Fibroblast of skin of scalp (primary cell): ENCODE data around the gene RHEX. TPM values are rescaled to one million over a fixed set of nuclear protein-coding genes. Genes with fewer than 3 reads are reported as not detected.
"Not testable (repeated sequence)": the region's sequence is repeated elsewhere in the genome, so short reads cannot be mapped to it uniquely, and the experiment has no call there.

ENCODE experiments used
- DNase-seq: peaks from one replicate; pipeline ENCODE4 v3.0.0-alpha.2; 2013
- polyA plus RNA-seq, 2 experiments: library from polyadenylated mRNA; unstranded; fragments of 120-200 nt; gene quantifications; one replicate each; pipeline ENCODE4 v1.2.1, GENCODE V29; 2013; ENCODE audit not compliant: insufficient read length in 2 of 2

RHEX gene
- polyA plus RNA-seq (2013, experiment 1 of 2; ENCODE audit: insufficient read length): not detected
- not detected for polyA plus RNA-seq (2013, experiment 2 of 2; ENCODE audit: insufficient read length)

GRCh38 chr1:206052919-206053610, at the start of gene RHEX:
TSS of gene RHEX (plus strand) at chr1:206053173. CDS start at chr1:206097829, 44,656 bp downstream.
- DNase-seq: not testable (repeated sequence)

- DNase-seq: no peak
Measured at GRCh38 chr1:206003854-206004800, 48.8 kb upstream of the RHEX start.

GRCh38 chr1:206004826-206005225, 48.1 kb upstream of the RHEX start:
- DNase-seq: no peak

- DNase-seq: no peak
Measured at GRCh38 chr1:206005234-206005633, 47.7 kb upstream of the RHEX start.

- no peak for DNase-seq
Measured at GRCh38 chr1:206005778-206006180, 47.2 kb upstream of the RHEX start.

- no peak for DNase-seq
Measured at GRCh38 chr1:206006946-206007345, 46.0 kb upstream of the RHEX start.

- DNase-seq: no peak
Measured at GRCh38 chr1:206010060-206010459, 42.9 kb upstream of the RHEX start.

GRCh38 chr1:206011057-206011456, 41.9 kb upstream of the RHEX start:
- no peak for DNase-seq

- DNase-seq: no peak
Measured at GRCh38 chr1:206012086-206012859, 40.7 kb upstream of the RHEX start.

- no peak for DNase-seq
Measured at GRCh38 chr1:206013026-206013795, 39.8 kb upstream of the RHEX start.

GRCh38 chr1:206014601-206015000, 38.4 kb upstream of the RHEX start:
- no peak for DNase-seq

GRCh38 chr1:206015071-206015470, 37.9 kb upstream of the RHEX start:
- DNase-seq: no peak

- DNase-seq: no peak
Measured at GRCh38 chr1:206020393-206021007, 32.5 kb upstream of the RHEX start.

GRCh38 chr1:206021008-206021625, 31.9 kb upstream of the RHEX start:
- no peak for DNase-seq

GRCh38 chr1:206021626-206022365, 31.2 kb upstream of the RHEX start:
- peak; percentile 56 for DNase-seq

- DNase-seq: no peak
Measured at GRCh38 chr1:206022766-206023165, 30.2 kb upstream of the RHEX start.

- DNase-seq: no peak
Measured at GRCh38 chr1:206023695-206024094, 29.3 kb upstream of the RHEX start, which contains the start of gene CTSE. TSS of gene CTSE (minus strand) at chr1:206023895. CDS start at chr1:206023791, 104 bp downstream.

- DNase-seq: no peak
Measured at GRCh38 chr1:206025283-206025820, 27.6 kb upstream of the RHEX start.

GRCh38 chr1:206029484-206029883, 23.5 kb upstream of the RHEX start:
- DNase-seq: no peak

- DNase-seq: no peak
Measured at GRCh38 chr1:206030191-206030590, 22.8 kb upstream of the RHEX start.
